ENCODE data around the gene EIF3B.

Gene EIF3B

GRCh38 chr7:2399848-2400587, 45.4 kb downstream of the EIF3B start:
- no peak for TF ChIP-seq ZFX (IDR thresholded peaks at IDR 0.05; ENCODE audit: borderline replicate concordance)
- no peak for TF ChIP-seq CTCF (IDR thresholded peaks at IDR 0.05)
- H3K27ac ChIP-seq, result no peak overlapping the region

GRCh38 chr7:2402687-2403013, 48.0 kb downstream of the EIF3B start:
- TF ChIP-seq ZFX (IDR thresholded peaks at IDR 0.05; ENCODE audit: borderline replicate concordance), result no peak
- TF ChIP-seq CTCF (IDR thresholded peaks at IDR 0.05), result no peak
- H3K27ac ChIP-seq, result peak overlapping the region; percentile 43

- TF ChIP-seq CTCF (IDR thresholded peaks at IDR 0.05), result no peak
- TF ChIP-seq ZFX (IDR thresholded peaks at IDR 0.05; ENCODE audit: borderline replicate concordance), result no peak
- peak within 1 kb of the TSS; percentile 43 for H3K27ac ChIP-seq
Measured at GRCh38 chr7:2403014-2403717, 48.5 kb downstream of the EIF3B start, which contains the start of gene CHST12. TSS of gene CHST12 (plus strand) at chr7:2403611. CDS start at chr7:2432640, 29,029 bp downstream.

GRCh38 chr7:2403718-2404648, 49.4 kb downstream of the EIF3B start:
- TF ChIP-seq ZFX (IDR thresholded peaks at IDR 0.05; ENCODE audit: borderline replicate concordance) (no peak), CTCF (IDR thresholded peaks at IDR 0.05) (peak; percentile 3; the same call in 1 of the 2 replicates)
- peak overlapping the region; percentile 43; the same call in 1 of the 2 replicates for H3K27ac ChIP-seq

GRCh38 chr7:2404714-2405119, 50.1 kb downstream of the EIF3B start:
- no peak for TF ChIP-seq ZFX (IDR thresholded peaks at IDR 0.05; ENCODE audit: borderline replicate concordance)
- TF ChIP-seq CTCF (IDR thresholded peaks at IDR 0.05), result no peak
- H3K27ac ChIP-seq, result no peak overlapping the region

- H3K27ac ChIP-seq, result no peak overlapping the region
- TF ChIP-seq ZFX (IDR thresholded peaks at IDR 0.05; ENCODE audit: borderline replicate concordance) (no peak), CTCF (IDR thresholded peaks at IDR 0.05) (no peak)
Measured at GRCh38 chr7:2405201-2405600, 50.6 kb downstream of the EIF3B start.

Data from 22Rv1 (cell line).